NCI-H82 (cell line): ENCODE data around the gene TNFSF13.

Experiments used
- DNase-seq: peaks from one replicate; lab custom pipeline; 2025; lab: John Stamatoyannopoulos, UW

The TNFSF13 gene

GRCh38 chr17:7552621-7553051 lies 5.9 kb upstream of the TNFSF13 start:
- DNase-seq, result no peak

- no peak for DNase-seq
These were observed 5.2 kb upstream of the TNFSF13 start for GRCh38 chr17:7553356-7553755.

GRCh38 chr17:7555320-7555948 lies 3.1 kb upstream of the TNFSF13 start:
- DNase-seq, result peak; percentile 54

GRCh38 chr17:7556627-7557026 lies 1.9 kb upstream of the TNFSF13 start:
- no peak for DNase-seq

- no peak for DNase-seq
These were observed 1.3 kb upstream of the TNFSF13 start for GRCh38 chr17:7557147-7557764.

- DNase-seq, result no peak
These were observed 591 bp upstream of the TNFSF13 start for GRCh38 chr17:7557775-7558543.

GRCh38 chr17:7559320-7560171 lies 996 bp downstream of the TNFSF13 start:
- no peak for DNase-seq

- DNase-seq, result peak; percentile 83
These were observed 1.9 kb downstream of the TNFSF13 start for GRCh38 chr17:7560172-7561027.

- peak; percentile 94 for DNase-seq
These were observed 2.6 kb downstream of the TNFSF13 start for GRCh38 chr17:7561028-7561575.

GRCh38 chr17:7561589-7562207 lies 3.1 kb downstream of the TNFSF13 start, which contains the start of gene SENP3:
Gene SENP3 (plus strand): TSS chr17:7561919. CDS start chr17:7563077, 1,158 bp downstream.
- peak; percentile 96 for DNase-seq

- peak; percentile 63 for DNase-seq
These were observed 3.7 kb downstream of the TNFSF13 start for GRCh38 chr17:7562208-7562605.

- DNase-seq, result peak; percentile 28
These were observed 4.7 kb downstream of the TNFSF13 start for GRCh38 chr17:7563115-7563869.

GRCh38 chr17:7569571-7569970 lies 11.0 kb downstream of the TNFSF13 start:
- DNase-seq, result no peak

- no peak for DNase-seq
These were observed 11.8 kb downstream of the TNFSF13 start for GRCh38 chr17:7570351-7570750.

- no peak for DNase-seq
These were observed 13.7 kb downstream of the TNFSF13 start for GRCh38 chr17:7572338-7572587.

- DNase-seq, result peak; percentile 100
These were observed 14.2 kb downstream of the TNFSF13 start for GRCh38 chr17:7572588-7573323.

GRCh38 chr17:7573324-7574080 lies 15.0 kb downstream of the TNFSF13 start:
- DNase-seq, result peak; percentile 94

- peak; percentile 43 for DNase-seq
These were observed 15.8 kb downstream of the TNFSF13 start for GRCh38 chr17:7574176-7574953.
